Subcutaneous adipose tissue (tissue), 4 donors: ENCODE measurements around the gene DHODH. TPM values are rescaled to one million over a fixed set of nuclear protein-coding genes. Genes with fewer than 3 reads are reported as not detected.

Experiments used
- total RNA-seq, 4 donors: library from RNA; depleted of rRNA; stranded (reverse); fragments of >200 nt; gene quantifications; one replicate each; pipeline ENCODE4 v1.1.0, GENCODE V29; 2016
- TF ChIP-seq, protein P1 (sequence below): fragments of 450-650 bp; IDR thresholded peaks from one replicate; pipeline ENCODE4 v1.5.1; 2016; ENCODE audit warnings: low read depth, mild to moderate bottlenecking, control low read depth, antibody characterized with exemption, moderate library complexity

Gene DHODH
- 10 to 100 TPM in 1 of 4 donors, 1 to 10 TPM in 3; 3.2 to 15.3 (median 4.8) TPM for total RNA-seq

DNA sequence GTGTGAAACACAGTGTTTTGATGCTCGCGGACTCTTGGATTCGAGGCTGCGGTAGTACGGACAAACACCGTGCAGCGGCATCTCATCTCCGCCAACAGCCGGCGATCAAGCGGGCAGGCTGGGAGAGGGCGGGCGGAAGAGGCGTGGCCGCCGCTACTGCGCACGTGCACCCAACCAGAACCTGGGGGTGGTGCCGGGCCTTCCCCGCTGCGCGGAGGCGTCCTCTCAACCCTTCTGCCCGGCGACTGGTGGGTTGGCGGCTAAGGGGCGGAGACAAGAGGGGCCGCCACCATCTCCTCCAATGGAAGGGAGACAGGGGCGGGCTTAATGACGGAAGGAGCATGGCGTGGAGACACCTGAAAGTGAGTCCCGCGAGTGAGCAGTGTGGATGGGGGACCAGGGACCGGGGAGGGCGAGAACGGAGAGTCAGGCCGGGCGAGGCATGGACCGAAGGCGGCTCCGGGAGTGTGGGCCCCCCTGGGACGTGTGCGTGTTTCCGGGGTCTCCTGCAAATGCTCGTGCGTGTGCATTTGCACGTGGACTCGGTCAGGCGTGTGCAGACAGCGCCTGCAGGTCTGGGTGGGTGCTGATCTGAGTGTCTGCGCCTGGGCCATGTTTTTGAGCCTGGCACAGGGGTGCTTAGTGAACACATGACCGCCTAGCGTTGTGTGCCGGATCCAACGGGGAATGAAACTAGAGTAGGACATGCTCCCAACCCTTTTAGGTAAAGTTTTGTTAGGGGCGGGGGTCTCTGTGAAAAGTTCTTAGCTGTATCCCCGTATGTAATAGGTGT is at the start of gene DHODH:
Gene DHODH, plus strand, starts transcription at position 321 of the 793 bp plus-strand sequence. Its CDS starts 21 bp downstream, at position 342.
- TF ChIP-seq, protein P1, sequence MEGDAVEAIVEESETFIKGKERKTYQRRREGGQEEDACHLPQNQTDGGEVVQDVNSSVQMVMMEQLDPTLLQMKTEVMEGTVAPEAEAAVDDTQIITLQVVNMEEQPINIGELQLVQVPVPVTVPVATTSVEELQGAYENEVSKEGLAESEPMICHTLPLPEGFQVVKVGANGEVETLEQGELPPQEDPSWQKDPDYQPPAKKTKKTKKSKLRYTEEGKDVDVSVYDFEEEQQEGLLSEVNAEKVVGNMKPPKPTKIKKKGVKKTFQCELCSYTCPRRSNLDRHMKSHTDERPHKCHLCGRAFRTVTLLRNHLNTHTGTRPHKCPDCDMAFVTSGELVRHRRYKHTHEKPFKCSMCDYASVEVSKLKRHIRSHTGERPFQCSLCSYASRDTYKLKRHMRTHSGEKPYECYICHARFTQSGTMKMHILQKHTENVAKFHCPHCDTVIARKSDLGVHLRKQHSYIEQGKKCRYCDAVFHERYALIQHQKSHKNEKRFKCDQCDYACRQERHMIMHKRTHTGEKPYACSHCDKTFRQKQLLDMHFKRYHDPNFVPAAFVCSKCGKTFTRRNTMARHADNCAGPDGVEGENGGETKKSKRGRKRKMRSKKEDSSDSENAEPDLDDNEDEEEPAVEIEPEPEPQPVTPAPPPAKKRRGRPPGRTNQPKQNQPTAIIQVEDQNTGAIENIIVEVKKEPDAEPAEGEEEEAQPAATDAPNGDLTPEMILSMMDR = no peak

DNA sequence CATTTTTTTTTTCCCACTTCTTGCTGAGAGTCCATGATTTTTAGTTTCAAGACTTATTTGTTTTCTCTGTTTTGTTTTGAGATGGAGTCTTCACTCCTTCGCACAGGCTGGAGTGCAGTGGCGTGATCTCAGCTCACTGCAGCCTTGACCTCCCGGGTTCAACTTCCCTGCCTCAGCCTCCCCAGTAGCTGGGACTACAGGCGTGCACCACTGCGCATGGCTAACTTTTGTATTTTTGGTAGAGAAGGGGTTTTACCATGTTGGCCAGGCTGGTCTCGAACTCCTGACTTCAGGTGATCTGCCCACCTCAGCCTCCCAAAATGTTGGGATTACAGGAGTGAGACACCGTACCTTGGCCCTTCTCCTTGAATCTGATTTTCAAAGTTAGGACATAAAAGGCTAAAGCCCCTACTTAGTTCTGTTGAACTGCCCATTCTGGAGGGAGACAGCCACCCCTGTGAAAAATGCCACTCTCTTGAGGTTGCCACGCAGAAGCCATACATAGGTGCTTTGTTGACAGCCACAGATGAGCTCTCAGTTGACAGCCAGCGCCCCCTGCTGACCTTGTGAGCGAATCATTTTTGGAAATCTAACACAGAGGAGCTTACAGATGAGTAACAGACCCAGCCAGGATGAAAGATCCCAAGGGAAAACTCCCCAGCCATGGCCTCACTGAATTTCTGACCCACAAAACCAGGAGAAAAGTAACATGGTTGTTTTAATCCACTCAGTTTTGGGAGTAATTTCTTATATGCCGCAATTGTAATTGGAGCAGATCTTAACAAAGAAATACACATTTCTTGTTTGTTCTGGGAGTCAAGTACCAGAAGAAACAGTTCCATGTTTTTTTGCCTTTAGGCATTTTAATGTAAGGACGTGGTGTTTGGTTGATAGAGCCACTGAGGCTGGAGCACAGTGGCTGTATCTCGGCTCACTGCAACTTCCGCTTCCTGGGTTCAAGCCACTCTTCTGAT is 47.2 kb upstream of the DHODH start:
- TF ChIP-seq, protein P1 = no peak

DNA sequence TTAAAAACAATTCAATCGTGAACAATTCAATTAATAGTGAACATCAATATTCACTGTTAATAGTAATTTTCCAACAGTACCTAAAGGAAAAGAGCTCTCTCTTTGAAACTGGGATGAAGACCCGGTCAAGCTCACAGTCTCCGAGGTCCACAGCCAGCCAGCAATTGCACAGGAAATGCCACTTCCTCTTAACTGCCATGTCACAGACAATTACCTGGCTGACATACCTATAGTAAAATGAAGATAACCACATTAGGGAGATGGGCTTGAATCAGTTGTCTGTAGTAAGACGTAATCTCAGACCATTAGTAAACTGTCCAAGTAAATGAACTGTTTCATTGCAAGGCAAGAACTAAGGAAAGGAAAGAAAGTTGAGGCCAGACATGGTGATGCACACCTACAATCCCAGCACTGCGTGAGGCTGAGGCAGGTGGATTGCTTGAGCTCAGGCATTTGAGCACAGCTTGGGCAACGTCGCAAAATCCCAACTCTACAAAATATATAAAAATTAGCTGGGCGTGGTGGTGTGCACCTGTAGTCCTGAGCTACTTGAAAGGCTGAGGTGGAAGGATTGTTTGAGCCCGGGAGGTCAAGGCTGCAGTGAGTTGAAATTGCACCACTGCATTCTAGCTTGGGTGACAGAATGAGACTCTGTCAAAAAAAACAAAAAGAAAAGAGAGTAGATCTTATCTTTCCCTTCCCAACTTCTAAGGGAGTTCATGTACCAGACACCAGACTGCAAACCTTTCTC is 45.2 kb upstream of the DHODH start:
- TF ChIP-seq, protein P1 = no peak

DNA sequence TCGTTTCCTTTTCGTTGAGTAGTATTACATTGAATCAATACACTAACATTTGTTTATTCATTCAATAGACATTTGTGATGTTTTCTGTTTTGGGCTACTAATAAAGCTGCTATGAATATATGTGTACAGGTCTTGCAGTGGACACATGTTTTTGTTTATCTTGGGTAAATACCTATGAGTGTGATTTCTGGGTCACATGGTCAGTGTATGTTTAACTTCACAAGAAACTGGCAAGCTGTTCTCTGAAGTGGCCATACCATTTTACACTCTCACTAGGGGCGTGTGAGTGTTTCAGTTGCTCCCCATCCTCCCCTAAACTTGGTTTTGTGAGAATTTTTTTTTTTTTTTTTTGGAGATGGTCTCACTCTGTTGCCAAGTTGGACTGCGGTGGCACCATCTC is 43.3 kb upstream of the DHODH start:
- TF ChIP-seq, protein P1 = no peak

DNA sequence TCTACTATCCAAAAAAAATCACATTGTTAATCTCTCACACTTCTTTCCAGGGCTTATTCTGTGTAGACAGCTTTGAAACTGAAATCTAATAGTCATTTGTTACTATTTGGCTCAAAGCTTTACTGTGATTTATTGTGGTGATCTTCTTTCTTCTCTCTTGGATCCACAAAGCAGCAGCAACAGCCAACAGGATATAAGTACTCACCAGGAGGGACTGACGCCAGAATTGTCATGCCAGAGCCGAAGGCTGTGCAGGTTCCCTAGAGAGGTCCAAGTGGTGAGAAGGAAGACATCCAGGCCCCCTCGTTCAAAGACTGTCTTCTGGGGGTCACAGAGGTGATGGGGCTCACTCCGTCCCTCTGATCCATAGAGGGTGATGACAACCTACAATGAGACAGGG is 41.6 kb upstream of the DHODH start:
- TF ChIP-seq, protein P1 = no peak

DNA sequence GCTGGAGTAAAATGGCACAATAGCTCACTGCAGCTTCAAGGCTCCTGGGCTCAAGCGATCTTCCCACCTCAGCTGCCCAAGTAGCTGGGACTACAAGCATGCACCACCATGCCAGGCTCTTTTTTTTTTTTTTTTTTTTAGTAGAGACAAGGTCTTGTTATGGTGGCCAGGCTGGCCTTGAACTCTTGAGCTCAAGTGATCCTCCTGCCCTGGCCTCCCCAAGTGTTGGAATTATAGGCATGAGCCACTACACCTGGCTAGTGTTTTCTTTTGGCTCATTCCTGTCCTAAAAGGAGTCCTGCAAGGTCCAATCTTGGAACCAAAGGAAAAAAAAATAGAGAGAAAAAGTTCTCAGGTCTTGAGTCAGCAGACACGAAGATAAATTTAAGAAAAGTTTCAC is 39.2 kb upstream of the DHODH start:
- TF ChIP-seq, protein P1 = no peak
